ENCODE measurements around the gene RNF169.

DNA sequence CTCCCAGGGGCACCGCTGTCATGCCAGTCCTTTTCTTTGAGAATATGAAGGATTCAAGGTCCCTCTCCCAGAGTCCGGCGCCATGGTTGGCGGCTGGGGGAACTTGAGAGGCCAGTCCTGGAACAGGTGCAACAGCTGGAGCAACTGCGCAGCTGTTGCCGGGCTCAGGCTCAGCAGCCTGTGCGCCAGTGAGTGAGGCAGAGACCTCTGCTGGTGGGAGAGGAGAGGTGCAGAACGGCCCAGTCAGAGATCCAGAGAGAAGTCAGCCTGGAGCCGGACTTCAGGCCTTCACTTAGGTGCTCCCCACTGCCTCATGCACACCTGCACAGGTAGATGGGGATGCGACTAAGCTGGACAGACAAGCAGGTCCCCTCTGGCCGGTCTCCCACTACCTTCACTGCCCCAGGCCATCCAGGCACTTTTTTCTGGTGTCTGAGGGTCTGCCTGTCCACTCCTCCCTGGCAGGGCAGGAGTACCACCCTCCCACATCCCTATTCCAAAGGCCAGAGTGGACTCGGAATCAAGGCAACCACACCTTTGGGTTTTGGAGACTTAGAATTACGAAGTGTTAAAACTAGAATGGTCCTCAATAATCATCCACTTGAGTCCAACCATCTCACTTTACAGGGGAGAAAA lies 22.0 kb upstream of the RNF169 start:
- peak; percentile 35; the same call in 1 of the 2 replicates for TF ChIP-seq POLR2A (IDR thresholded peaks at IDR 0.05; ENCODE audit: low read depth, low read length)
- TF ChIP-seq, protein P1, sequence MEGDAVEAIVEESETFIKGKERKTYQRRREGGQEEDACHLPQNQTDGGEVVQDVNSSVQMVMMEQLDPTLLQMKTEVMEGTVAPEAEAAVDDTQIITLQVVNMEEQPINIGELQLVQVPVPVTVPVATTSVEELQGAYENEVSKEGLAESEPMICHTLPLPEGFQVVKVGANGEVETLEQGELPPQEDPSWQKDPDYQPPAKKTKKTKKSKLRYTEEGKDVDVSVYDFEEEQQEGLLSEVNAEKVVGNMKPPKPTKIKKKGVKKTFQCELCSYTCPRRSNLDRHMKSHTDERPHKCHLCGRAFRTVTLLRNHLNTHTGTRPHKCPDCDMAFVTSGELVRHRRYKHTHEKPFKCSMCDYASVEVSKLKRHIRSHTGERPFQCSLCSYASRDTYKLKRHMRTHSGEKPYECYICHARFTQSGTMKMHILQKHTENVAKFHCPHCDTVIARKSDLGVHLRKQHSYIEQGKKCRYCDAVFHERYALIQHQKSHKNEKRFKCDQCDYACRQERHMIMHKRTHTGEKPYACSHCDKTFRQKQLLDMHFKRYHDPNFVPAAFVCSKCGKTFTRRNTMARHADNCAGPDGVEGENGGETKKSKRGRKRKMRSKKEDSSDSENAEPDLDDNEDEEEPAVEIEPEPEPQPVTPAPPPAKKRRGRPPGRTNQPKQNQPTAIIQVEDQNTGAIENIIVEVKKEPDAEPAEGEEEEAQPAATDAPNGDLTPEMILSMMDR (conservative IDR thresholded peaks at IDR 0.05; ENCODE audit: low read depth, low read length), result peak; percentile 97
- TF ChIP-seq RAD21 (IDR thresholded peaks at IDR 0.05; ENCODE audit: low read length), result peak; percentile 97
- peak; percentile 95 for TF ChIP-seq SMC3 (IDR thresholded peaks at IDR 0.05; ENCODE audit: low read depth, low read length)
- TF ChIP-seq MXI1 (IDR thresholded peaks at IDR 0.05; ENCODE audit: borderline replicate concordance, low read depth, low read length), result no peak
- TF ChIP-seq MAFK (IDR thresholded peaks at IDR 0.05; ENCODE audit: low read depth, low read length), result no peak
- TF ChIP-seq, protein P2, sequence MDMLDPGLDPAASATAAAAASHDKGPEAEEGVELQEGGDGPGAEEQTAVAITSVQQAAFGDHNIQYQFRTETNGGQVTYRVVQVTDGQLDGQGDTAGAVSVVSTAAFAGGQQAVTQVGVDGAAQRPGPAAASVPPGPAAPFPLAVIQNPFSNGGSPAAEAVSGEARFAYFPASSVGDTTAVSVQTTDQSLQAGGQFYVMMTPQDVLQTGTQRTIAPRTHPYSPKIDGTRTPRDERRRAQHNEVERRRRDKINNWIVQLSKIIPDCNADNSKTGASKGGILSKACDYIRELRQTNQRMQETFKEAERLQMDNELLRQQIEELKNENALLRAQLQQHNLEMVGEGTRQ (IDR thresholded peaks at IDR 0.05; ENCODE audit: low read depth, low read length), result 0 out of 2 replicates have a peak, but pooled peaks have one; percentile 8
- peak; percentile 53; the same call in 1 of the 2 replicates for TF ChIP-seq MAZ (IDR thresholded peaks at IDR 0.05; ENCODE audit: borderline replicate concordance, low read depth, low read length)
- no peak for TF ChIP-seq BHLHE40 (IDR thresholded peaks at IDR 0.05; ENCODE audit: low read depth, low read length)
